Spleen (tissue), 11 donors: ENCODE results near the gene THBS4. TPM values are rescaled to one million over a fixed set of nuclear protein-coding genes. Genes with fewer than 3 reads are reported as not detected.

Experiments used
- DNase-seq: peaks from one replicate; pipeline ENCODE4 v3.0.0-alpha.2; 2020
- H3K27ac ChIP-seq, 8 donors: fragments of 200-600 bp; sonication (generic) in 7 of 8; 1 replicate in 4 of 8; 2 replicates in 4 of 8; pipeline versions ENCODE4 v1.5.0 to v1.8.0; 2016 to 2021; ENCODE audit warnings: inconsistent platforms in 4 of 8, mild to moderate bottlenecking in 4 of 8, moderate library complexity in 1 of 8
- H3K27me3 ChIP-seq, 7 donors: fragments of 200-600 bp; sonication (generic) in 6 of 7; replicated peaks in 1 of 7; 1 replicate in 4 of 7; 2 replicates in 3 of 7; pipeline versions ENCODE4 v1.5.0 to v1.8.0; 2016 to 2021; ENCODE audit warnings: inconsistent platforms in 3 of 7, mild to moderate bottlenecking in 1 of 7
- H3K36me3 ChIP-seq, 6 donors: fragments of 200-600 bp; sonication (generic) in 5 of 6; 1 replicate in 4 of 6; 2 replicates in 2 of 6; pipeline versions ENCODE4 v1.5.0 to v1.8.0; 2016 to 2021; ENCODE audit warnings: inconsistent platforms in 2 of 6
- H3K4me1 ChIP-seq, 6 donors: fragments of 200-600 bp; sonication (generic) in 5 of 6; 1 replicate in 3 of 6; 2 replicates in 3 of 6; pipeline versions ENCODE4 v1.5.0 to v1.8.0; 2016 to 2021; ENCODE audit warnings: inconsistent platforms in 3 of 6
- H3K4me3 ChIP-seq, 8 donors: fragments of 200-600 bp; sonication (generic) in 7 of 8; 1 replicate in 4 of 8; 2 replicates in 4 of 8; pipeline versions ENCODE4 v1.5.0 to v1.8.0; 2016 to 2021; ENCODE audit warnings: inconsistent platforms in 4 of 8, mild to moderate bottlenecking in 4 of 8, moderate library complexity in 2 of 8
- H3K9me3 ChIP-seq, 8 donors: fragments of 200-600 bp; sonication (generic) in 7 of 8; 1 replicate in 4 of 8; 2 replicates in 4 of 8; pipeline versions ENCODE4 v1.5.0 to v1.8.0; 2016 to 2021; ENCODE audit warnings: inconsistent platforms in 4 of 8
- CTCF ChIP-seq, 11 experiments: fragments of 200-600 bp in 7 of 11; fragments of 450-650 bp in 4 of 11; sonication (generic) in 4 of 11; IDR thresholded peaks in 8 of 11; conservative IDR thresholded peaks in 3 of 11; 1 replicate in 7 of 11; 2 replicates in 4 of 11; pipeline versions ENCODE4 v1.4.0 to v1.8.0; 2016 to 2021; ENCODE audit warnings: antibody characterized with exemption in 11 of 11, inconsistent platforms in 4 of 11, mild to moderate bottlenecking in 1 of 11
- POLR2A ChIP-seq, 3 donors: fragments of 450-650 bp; IDR thresholded peaks; one replicate each; pipeline ENCODE4 v1.5.1; 2017; ENCODE audit warnings: antibody characterized with exemption in 3 of 3, mild to moderate bottlenecking in 1 of 3
- POLR2AphosphoS5 ChIP-seq, 3 donors: sonication (generic); formaldehyde crosslinking; IDR thresholded peaks; one replicate each; pipeline ENCODE4 v1.5.1; 2017; ENCODE audit warnings: antibody characterized with exemption in 3 of 3
- WGBS, 5 donors: extraction: QIAGEN DNeasy Blood & Tissue Kit in 3 of 5; methylation state at CpG; one replicate each; pipeline versions ENCODE4 v1.1.5 to v1.1.7; 2013 to 2018; 5-methylcytosine and 5-hydroxymethylcytosine counted together
- intact Hi-C: fragments of 100-400 bp; cut with DNase I; formaldehyde crosslinking; loops from one replicate; pipeline ENCODE4 v1.15.0; 2023; ENCODE audit warnings: low total_unique reads
- polyA plus RNA-seq, 3 donors: library from polyadenylated mRNA; stranded (reverse); fragments of 200-250 nt; gene quantifications; one replicate each; pipeline ENCODE4 v1.2.1, GENCODE V29; 2013
- small RNA-seq, 4 donors: library from RNA; depleted of rRNA; stranded (forward); fragments of <200 nt; gene quantifications; one replicate each; pipeline ENCODE3, GENCODE V24; 2016
- total RNA-seq, 7 donors: library from RNA; depleted of rRNA in 3 of 7; stranded (reverse); fragments of >200 nt in 3 of 7; fragmentation: NEBNext Ultra II Directional in 4 of 7; extraction: Animal tissue kit (Norgen Biotek cat#: 25700) in 4 of 7; gene quantifications; one replicate each; pipeline versions ENCODE4 v1.1.0 to v1.2.1, GENCODE V29; 2016 to 2021
- donor health status: healthy with polysubstance abuse.
- donor health status: DM: no; HTN: no; CAD: no; lungs with moderate emphysema.
- donor health status: DM: no; HTN: no; CAD: no.
- donor health status: Bipolar disorder and iron deficiency.
- donor health status: healthy.
- donor health status: DM: no; HTN: no; CAD: no.
- donor health status: DM: yes; HTN: yes; CAD: no.

THBS4 gene
- total and polyA plus RNA-seq, 10 donors = 0.34 to 1.1 (median 0.68) TPM

GRCh38 chr5:80129146-80129545 lies 94.0 kb downstream of the THBS4 start:
- Histone ChIP-seq H3K9me3 (no peaks in the 10 kb centered on the region), H3K27me3 (no peaks in the 10 kb centered on the region), H3K27ac (no peak overlapping the region), H3K4me3 (no peak overlapping the region), H3K4me1 (peaks cover 2 to 52% (median 17%) of the 10 kb centered on the region in 6 donors), H3K36me3 (no peaks in the 10 kb centered on the region)
- TF ChIP-seq POLR2AphosphoS5 (IDR thresholded peaks at IDR 0.05) (no peak), POLR2A (IDR thresholded peaks at IDR 0.05) (no peak), CTCF (IDR thresholded peaks at IDR 0.05 in 8 of 11, conservative IDR thresholded peaks at IDR 0.05 in 3 of 11) (no peak)
- WGBS, 5 donors = 92 to 98% (median 95%) methylated on average over 5 of the region's 5 CpGs
- no peak for DNase-seq
- intact Hi-C loops = no loop called here

Small RNAs within 50 kb of the gene (small RNA-seq; reads per million reads assigned to genes)
- gene TRMT112P2 = 0 reads per million in 4 donors

Other genes starting within 250 kb of the THBS4 start
- 10 to 100 TPM; 13.4 to 19.8 (median 17.4) TPM for gene MTX3, start 44.1 kb upstream of the THBS4 start, total RNA-seq
- 10 to 100 TPM in 1 of 3 donors, 1 to 10 TPM in 2; 6.0 to 11.2 (median 9.4) TPM for gene MTX3, start 44.1 kb upstream of the THBS4 start, polyA plus RNA-seq
- gene SERINC5, start 220.7 kb downstream of the THBS4 start, total RNA-seq = 10 to 100 TPM; 16.9 to 29.8 (median 25.5) TPM
- 1 to 10 TPM; 1.5 to 2.7 (median 2.1) TPM for gene SERINC5, start 220.7 kb downstream of the THBS4 start, polyA plus RNA-seq